Stimulated activated CD4-positive, alpha-beta T cell treated with anti-CD3 and anti-CD28 coated beads, Interleukin-4, amount 100 ng/mL, for 48 hours (primary cell): Measurements from ENCODE around the gene SERPINA3.
"Not testable (repeated sequence)": the region's sequence is repeated elsewhere in the genome, so short reads cannot be mapped to it uniquely, and the experiment has no call there.

ENCODE experiments used
- DNase-seq, 2 donors: peaks; one replicate each; pipeline ENCODE4 v3.0.0-alpha.2; 2020; ENCODE audit warnings: low read depth in 2 of 2

Gene SERPINA3

GRCh38 chr14:94632305-94632590, 20.1 kb downstream of the SERPINA3 start:
- no peak for DNase-seq

GRCh38 chr14:94633121-94633520, 20.9 kb downstream of the SERPINA3 start:
- DNase-seq, result no peak

GRCh38 chr14:94635154-94635553, 23.0 kb downstream of the SERPINA3 start:
- DNase-seq, result no peak

- no peak for DNase-seq
These were observed 24.7 kb downstream of the SERPINA3 start for GRCh38 chr14:94636744-94637412.

GRCh38 chr14:94637814-94638213, 25.6 kb downstream of the SERPINA3 start:
- not testable (repeated sequence) for DNase-seq

GRCh38 chr14:94638339-94638738, 26.1 kb downstream of the SERPINA3 start:
- no peak for DNase-seq

- DNase-seq, result no peak
These were observed 27.0 kb downstream of the SERPINA3 start for GRCh38 chr14:94638961-94639817.

- DNase-seq, result no peak
These were observed 28.8 kb downstream of the SERPINA3 start for GRCh38 chr14:94640721-94641631.

GRCh38 chr14:94641632-94641955, 29.4 kb downstream of the SERPINA3 start:
- DNase-seq, result no peak

GRCh38 chr14:94643316-94644101, 31.3 kb downstream of the SERPINA3 start:
- no peak for DNase-seq

- DNase-seq, result no peak
These were observed 31.9 kb downstream of the SERPINA3 start for GRCh38 chr14:94644102-94644535.

GRCh38 chr14:94646066-94646465, 33.9 kb downstream of the SERPINA3 start:
- DNase-seq, result no peak

GRCh38 chr14:94646481-94646880, 34.3 kb downstream of the SERPINA3 start:
- no peak for DNase-seq

GRCh38 chr14:94648801-94649200, 36.6 kb downstream of the SERPINA3 start:
- no peak for DNase-seq

GRCh38 chr14:94649543-94650443, 37.6 kb downstream of the SERPINA3 start:
- no peak for DNase-seq

- DNase-seq, result no peak
These were observed 38.2 kb downstream of the SERPINA3 start for GRCh38 chr14:94650444-94650775.

GRCh38 chr14:94650806-94651805, 38.9 kb downstream of the SERPINA3 start:
- DNase-seq, result no peak

- no peak for DNase-seq
These were observed 41.1 kb downstream of the SERPINA3 start for GRCh38 chr14:94653321-94653720.

- DNase-seq, result no peak
These were observed 42.1 kb downstream of the SERPINA3 start for GRCh38 chr14:94654071-94654861.
